H9 (cell line): ENCODE data around the gene UBAC1. TPM values are rescaled to one million over a fixed set of nuclear protein-coding genes. Genes with fewer than 3 reads are reported as not detected.

Experiments
- DNase-seq: peaks from one replicate; pipeline ENCODE4 v3.0.0-alpha.2; 2017
- H2AFZ ChIP-seq: one replicate; pipeline ENCODE4 v1.6.1; 2013; ENCODE audit warnings: mild to moderate bottlenecking, low read length, control low read depth, moderate library complexity
- H2AK5ac ChIP-seq: 2 replicates; pipeline ENCODE4 v1.6.1; 2013; ENCODE audit warnings: low read length, control low read depth, mixed read lengths; ENCODE audit not compliant: insufficient read length
- H2BK120ac ChIP-seq: one replicate; pipeline ENCODE4 v1.6.1; 2013; ENCODE audit warnings: low read depth, mild to moderate bottlenecking, low read length, control low read depth, inconsistent platforms; ENCODE audit not compliant: poor library complexity, severe bottlenecking
- H2BK12ac ChIP-seq: 2 replicates; pipeline ENCODE4 v1.6.1; 2013; ENCODE audit warnings: low read length, control low read depth, mixed read lengths, low read depth; ENCODE audit not compliant: insufficient read length
- H2BK15ac ChIP-seq: 2 replicates; pipeline ENCODE4 v1.6.1; 2013; ENCODE audit warnings: low read depth, low read length, control low read depth
- H2BK20ac ChIP-seq: one replicate; pipeline ENCODE4 v1.6.1; 2013; ENCODE audit warnings: low read depth, mild to moderate bottlenecking, low read length, control low read depth, inconsistent platforms; ENCODE audit not compliant: poor library complexity, severe bottlenecking
- H2BK5ac ChIP-seq: 2 replicates; pipeline ENCODE4 v1.6.1; 2013; ENCODE audit warnings: low read length, control low read depth, mixed read lengths; ENCODE audit not compliant: insufficient read length
- H3K14ac ChIP-seq: 2 replicates; pipeline ENCODE4 v1.6.1; 2013; ENCODE audit warnings: low read length, control low read depth; ENCODE audit not compliant: insufficient read depth
- H3K18ac ChIP-seq: 2 replicates; pipeline ENCODE4 v1.6.1; 2013; ENCODE audit warnings: low read depth, mild to moderate bottlenecking, mixed read lengths, low read length, control low read depth; ENCODE audit not compliant: insufficient read length
- H3K23ac ChIP-seq: 2 replicates; pipeline ENCODE4 v1.6.1; 2013; ENCODE audit warnings: low read length, control low read depth, mixed read lengths, low read depth; ENCODE audit not compliant: insufficient read length
- H3K23me2 ChIP-seq: 2 replicates; pipeline ENCODE4 v1.6.1; 2013; ENCODE audit warnings: low read depth, mild to moderate bottlenecking, mixed read lengths, low read length, control low read depth; ENCODE audit not compliant: insufficient read length, poor library complexity, severe bottlenecking
- H3K27ac ChIP-seq: 2 replicates; pipeline ENCODE4 v1.5.1; 2013; ENCODE audit warnings: low read length, control low read depth, mixed read lengths, low read depth; ENCODE audit not compliant: insufficient read length
- H3K27me3 ChIP-seq: 2 replicates; pipeline ENCODE4 v1.6.1; 2013; ENCODE audit warnings: low read length, control low read depth, inconsistent platforms; ENCODE audit not compliant: insufficient read depth
- H3K4ac ChIP-seq: 2 replicates; pipeline ENCODE4 v1.6.1; 2013; ENCODE audit warnings: low read depth, mild to moderate bottlenecking, control low read depth, inconsistent platforms, low read length, moderate library complexity
- H3K4me1 ChIP-seq: 2 replicates; pipeline ENCODE4 v1.6.1; 2013; ENCODE audit warnings: low read length, control low read depth, inconsistent platforms; ENCODE audit not compliant: insufficient read depth
- H3K4me2 ChIP-seq: 2 replicates; pipeline ENCODE4 v1.6.1; 2013; ENCODE audit warnings: low read length, control low read depth, mixed read lengths; ENCODE audit not compliant: insufficient read length, insufficient read depth
- H3K56ac ChIP-seq: 2 replicates; pipeline ENCODE4 v1.6.1; 2013; ENCODE audit warnings: low read depth, mild to moderate bottlenecking, mixed read lengths, low read length, control low read depth; ENCODE audit not compliant: insufficient read length
- H3K79me1 ChIP-seq: 2 replicates; pipeline ENCODE4 v1.6.1; 2013; ENCODE audit warnings: low read depth, mild to moderate bottlenecking, moderate library complexity, low read length, control low read depth, inconsistent platforms; ENCODE audit not compliant: insufficient read depth, poor library complexity, severe bottlenecking
- H3K79me2 ChIP-seq: 2 replicates; pipeline ENCODE4 v1.6.1; 2013; ENCODE audit warnings: low read length, control low read depth, inconsistent platforms; ENCODE audit not compliant: insufficient read depth
- H3K9ac ChIP-seq: 2 replicates; pipeline ENCODE4 v1.6.1; 2013; ENCODE audit warnings: low read length, control low read depth, mixed read lengths; ENCODE audit not compliant: insufficient read length; ENCODE audit errors: extremely low read depth
- H3K9me3 ChIP-seq: one replicate; pipeline ENCODE4 v1.6.1; 2013; ENCODE audit warnings: low read depth, low read length, inconsistent platforms; ENCODE audit not compliant: control insufficient read depth
- H3T11ph ChIP-seq: one replicate; pipeline ENCODE4 v1.6.1; 2013; ENCODE audit warnings: mild to moderate bottlenecking, low read length, control low read depth, inconsistent platforms
- H4K20me1 ChIP-seq: one replicate; pipeline ENCODE4 v1.6.1; 2013; ENCODE audit not compliant: control insufficient read depth, insufficient read length, insufficient read depth
- H4K5ac ChIP-seq: 2 replicates; pipeline ENCODE4 v1.6.1; 2013; ENCODE audit warnings: low read depth, mild to moderate bottlenecking, mixed read lengths, low read length, control low read depth; ENCODE audit not compliant: insufficient read length
- H4K8ac ChIP-seq: replicated peaks from 2 replicates; pipeline ENCODE4 v1.6.1; 2013; ENCODE audit warnings: low read length, control low read depth, mixed read lengths, low read depth; ENCODE audit not compliant: insufficient read length
- H4K91ac ChIP-seq: 2 replicates; pipeline ENCODE4 v1.6.1; 2013; ENCODE audit warnings: low read depth, mild to moderate bottlenecking, moderate library complexity, mixed read lengths, low read length, control low read depth; ENCODE audit not compliant: insufficient read length
- H3K27ac Mint-ChIP-seq, 3 experiments: 2 replicates in 2 of 3; 3 replicates in 1 of 3; pipeline ENCODE4 v1.8.0; 2020 to 2021; ENCODE audit warnings: mixed read lengths in 3 of 3, mild to moderate bottlenecking in 1 of 3, moderate library complexity in 1 of 3
- H3K27me3 Mint-ChIP-seq: 2 replicates; pipeline ENCODE4 v1.8.0; 2021; ENCODE audit warnings: low read depth, mild to moderate bottlenecking, moderate library complexity, mixed read lengths
- H3K36me3 Mint-ChIP-seq, 3 experiments: 2 replicates in 2 of 3; 3 replicates in 1 of 3; pipeline ENCODE4 v1.8.0; 2020 to 2021; ENCODE audit warnings: low read depth in 3 of 3, mixed read lengths in 3 of 3; ENCODE audit not compliant: insufficient read depth in 1 of 3
- H3K4me1 Mint-ChIP-seq, 2 experiments: 2 replicates each; pipeline ENCODE4 v1.8.0; 2020; ENCODE audit warnings: mixed read lengths in 2 of 2
- H3K4me3 Mint-ChIP-seq, 2 experiments: 2 replicates in 1 of 2; 3 replicates in 1 of 2; pipeline ENCODE4 v1.8.0; 2020 to 2021; ENCODE audit warnings: mild to moderate bottlenecking in 2 of 2, mixed read lengths in 2 of 2, moderate library complexity in 1 of 2
- H3K9me3 Mint-ChIP-seq, 2 experiments: 2 replicates in 1 of 2; 3 replicates in 1 of 2; pipeline ENCODE4 v1.8.0; 2020; ENCODE audit warnings: mild to moderate bottlenecking in 2 of 2, mixed read lengths in 2 of 2, moderate library complexity in 1 of 2
- CTCF ChIP-seq: fragments of 200-600 bp; sonication (generic); conservative IDR thresholded peaks from 3 replicates; pipeline ENCODE4 v1.8.0; 2021; ENCODE audit warnings: antibody characterized with exemption, mild to moderate bottlenecking
- WGBS: extraction: QIAGEN DNeasy Blood & Tissue Kit; methylation state at CpG from one replicate; pipeline ENCODE4 v1.1.7; 2013; ENCODE audit warnings: missing lambda C conversion rate, low lambda C conversion rate, mixed read lengths; ENCODE audit not compliant: insufficient read length; ENCODE audit errors: extremely low coverage; 5-methylcytosine and 5-hydroxymethylcytosine counted together
- total RNA-seq: library from RNA; stranded (reverse); gene quantifications from 2 replicates; pipeline ENCODE4 v1.2.1, GENCODE V29; 2021

The UBAC1 gene
- total RNA-seq, 1 experiment from 2014 or later, result 47.5 TPM

- no peak overlapping the region for H2BK120ac ChIP-seq
- peaks cover 14 to 40% of the 10 kb centered on the region in 2 experiments for H3K4me1 Mint-ChIP-seq
- no peak overlapping the region for H3K27ac ChIP-seq
- no peak for TF ChIP-seq CTCF
- no peak overlapping the region for H2BK12ac ChIP-seq
- H3K9me3 ChIP-seq, result no peaks in the 10 kb centered on the region
- no peak overlapping the region for H3K4ac ChIP-seq
- H2AK5ac ChIP-seq, result no peak overlapping the region
- H3T11ph ChIP-seq, result no peak overlapping the region
- no peak overlapping the region for H4K91ac ChIP-seq
- no peaks in the 10 kb centered on the region for H3K4me1 ChIP-seq
- no peak overlapping the region for H2BK20ac ChIP-seq
- no peak overlapping the region for H2BK15ac ChIP-seq
- no peak overlapping the region for H3K4me2 ChIP-seq
- no peak overlapping the region for H4K8ac ChIP-seq
- H3K27ac Mint-ChIP-seq, result no peak overlapping the region
- no peak overlapping the region for H4K5ac ChIP-seq
- no peak overlapping the region for H3K18ac ChIP-seq
- H3K79me2 ChIP-seq, result no peaks in the 10 kb centered on the region
- no CpG with 5 or more reads among the region's 20 CpGs for WGBS
- H3K27me3 ChIP-seq, result no peaks in the 10 kb centered on the region
- DNase-seq, result no peak
- H3K14ac ChIP-seq, result no peak overlapping the region
- H3K79me1 ChIP-seq, result no peaks in the 10 kb centered on the region
- no peak overlapping the region for H3K56ac ChIP-seq
- H2BK5ac ChIP-seq, result no peak overlapping the region
- no peaks in the 10 kb centered on the region for H3K27me3 Mint-ChIP-seq
- H2AFZ ChIP-seq, result no peak overlapping the region
- H3K36me3 Mint-ChIP-seq, result no peaks in the 10 kb centered on the region
- no peaks in the 10 kb centered on the region for H3K23me2 ChIP-seq
- no peak overlapping the region for H3K4me3 Mint-ChIP-seq
- no peaks in the 10 kb centered on the region for H4K20me1 ChIP-seq
- H3K9ac ChIP-seq, result no peak overlapping the region
- no peak overlapping the region for H3K23ac ChIP-seq
- no peaks in the 10 kb centered on the region; a peak in 1 of 5 replicates for H3K9me3 Mint-ChIP-seq
Observed at GRCh38 chr9:135994501-135995192, 33.5 kb upstream of the UBAC1 start.
